Brain microvascular endothelial cell (primary cell): ENCODE results near the gene AHSG.

Source experiments
- DNase-seq: peaks from one replicate; pipeline ENCODE4 v3.0.0-alpha.2; 2020
- H3K27ac ChIP-seq: fragments of 250-450 bp; sonication (Bioruptor Pico); 2 replicates; pipeline ENCODE4 v1.5.1; 2020; ENCODE audit warnings: mild to moderate bottlenecking, moderate library complexity
- H3K27me3 ChIP-seq: fragments of 250-450 bp; sonication (Bioruptor Pico); replicated peaks from 2 replicates; pipeline ENCODE4 v1.5.1; 2020; ENCODE audit warnings: mild to moderate bottlenecking
- H3K36me3 ChIP-seq: fragments of 250-450 bp; sonication (Bioruptor Pico); replicated peaks from 2 replicates; pipeline ENCODE4 v1.5.1; 2020; ENCODE audit warnings: mild to moderate bottlenecking
- H3K4me3 ChIP-seq: 2 replicates; pipeline ENCODE4 v1.5.1; 2011; ENCODE audit warnings: low read depth, mild to moderate bottlenecking, control low read depth, low read length, moderate library complexity
- in situ Hi-C: cut with HindIII; loops from 2 replicates; pipeline ENCODE4 v1.10.0; 2017; ENCODE audit warnings: low sequenced_read_pairs, low pct_ligation_motif_present
- TF ChIP-seq, protein P1 (sequence below): IDR thresholded peaks from 2 replicates; pipeline ENCODE4 v1.5.1; 2011; ENCODE audit warnings: low read depth, mild to moderate bottlenecking, moderate library complexity, low read length, control low read depth, inconsistent platforms; ENCODE audit errors: missing control alignments

Gene AHSG

DNA sequence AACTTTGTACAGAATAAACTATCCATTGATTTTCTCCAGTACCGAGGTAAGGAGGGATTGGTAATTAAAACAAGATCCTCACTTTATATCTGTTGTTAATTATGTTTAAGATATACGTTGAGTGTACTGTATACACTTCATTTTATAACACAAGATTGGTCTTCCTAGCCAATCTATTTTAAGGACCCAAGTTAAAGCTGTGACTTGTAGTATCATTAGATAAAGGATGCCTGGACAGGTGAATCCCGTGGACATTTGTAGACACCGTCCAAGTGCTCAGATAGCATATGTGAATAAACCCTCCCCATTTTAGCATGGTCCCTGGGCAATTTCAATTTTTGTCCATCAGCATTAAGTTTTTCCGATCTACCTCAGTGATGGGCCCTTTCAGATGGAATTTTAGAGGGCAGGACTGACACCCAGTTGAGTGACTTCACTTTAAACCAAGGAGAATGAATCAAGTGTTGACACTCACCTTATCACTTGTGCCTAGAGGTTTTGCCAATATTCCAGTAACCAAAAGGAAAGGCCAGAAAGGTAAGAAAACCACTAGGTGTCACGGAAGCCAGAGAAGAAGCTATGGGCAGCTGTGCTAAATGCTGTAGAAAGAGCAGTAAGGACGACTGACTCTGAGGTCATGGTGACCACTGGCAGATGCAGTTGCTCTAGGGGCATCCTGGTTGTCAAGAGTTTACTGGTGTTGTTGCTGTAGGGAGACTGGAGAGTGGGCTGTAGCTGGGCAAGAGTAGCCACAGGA lies 9.2 kb downstream of the AHSG start:
- Histone ChIP-seq H3K27me3 (no peaks in the 10 kb centered on the region), H3K4me3 (no peak overlapping the region), H3K36me3 (no peaks in the 10 kb centered on the region)

DNA sequence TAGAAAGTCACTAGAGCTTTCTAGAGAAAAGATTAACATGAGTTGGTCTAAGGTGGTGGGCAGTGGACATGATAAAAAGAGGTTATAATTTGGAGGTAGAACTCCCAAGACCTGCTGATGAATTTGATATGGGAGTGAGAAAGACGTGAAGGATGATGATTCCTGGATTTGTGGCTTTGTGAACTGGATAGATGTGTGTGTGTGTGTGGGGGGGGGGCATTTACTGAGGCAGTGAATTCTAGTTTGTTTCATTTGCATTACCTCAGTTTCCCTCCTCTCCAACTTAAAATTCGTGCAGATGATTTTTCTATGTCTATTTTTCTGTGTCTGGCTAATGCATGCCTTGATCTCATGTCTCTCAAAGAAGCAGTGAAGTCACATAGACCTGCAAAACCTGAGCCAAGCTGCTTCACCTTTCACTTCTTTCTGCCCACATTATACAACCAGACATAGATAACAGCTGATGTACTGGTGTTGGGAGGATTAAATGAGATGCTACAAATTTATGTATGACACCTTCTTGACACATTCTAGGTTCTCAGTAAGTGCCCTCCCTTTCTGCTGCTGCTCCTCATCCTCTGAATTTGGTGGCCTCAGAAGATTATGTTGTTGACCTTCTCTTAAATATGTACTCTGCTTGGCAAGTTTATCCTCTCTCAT lies 9.9 kb downstream of the AHSG start:
- no peak for DNase-seq
- H3K4me3 ChIP-seq: no peak overlapping the region
- in situ Hi-C loops: loop anchor here (25.0 kb wide), 1 partner anchor 190 kb away; the partner anchor contains the start of gene RFC4
- TF ChIP-seq, protein P1, sequence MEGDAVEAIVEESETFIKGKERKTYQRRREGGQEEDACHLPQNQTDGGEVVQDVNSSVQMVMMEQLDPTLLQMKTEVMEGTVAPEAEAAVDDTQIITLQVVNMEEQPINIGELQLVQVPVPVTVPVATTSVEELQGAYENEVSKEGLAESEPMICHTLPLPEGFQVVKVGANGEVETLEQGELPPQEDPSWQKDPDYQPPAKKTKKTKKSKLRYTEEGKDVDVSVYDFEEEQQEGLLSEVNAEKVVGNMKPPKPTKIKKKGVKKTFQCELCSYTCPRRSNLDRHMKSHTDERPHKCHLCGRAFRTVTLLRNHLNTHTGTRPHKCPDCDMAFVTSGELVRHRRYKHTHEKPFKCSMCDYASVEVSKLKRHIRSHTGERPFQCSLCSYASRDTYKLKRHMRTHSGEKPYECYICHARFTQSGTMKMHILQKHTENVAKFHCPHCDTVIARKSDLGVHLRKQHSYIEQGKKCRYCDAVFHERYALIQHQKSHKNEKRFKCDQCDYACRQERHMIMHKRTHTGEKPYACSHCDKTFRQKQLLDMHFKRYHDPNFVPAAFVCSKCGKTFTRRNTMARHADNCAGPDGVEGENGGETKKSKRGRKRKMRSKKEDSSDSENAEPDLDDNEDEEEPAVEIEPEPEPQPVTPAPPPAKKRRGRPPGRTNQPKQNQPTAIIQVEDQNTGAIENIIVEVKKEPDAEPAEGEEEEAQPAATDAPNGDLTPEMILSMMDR: no peak
- H3K36me3 ChIP-seq: no peaks in the 10 kb centered on the region
- H3K27me3 ChIP-seq: no peaks in the 10 kb centered on the region
- H3K27ac ChIP-seq: no peak overlapping the region

More for the DNA sequence above, 9.2 kb downstream of the AHSG start:
- H3K27ac ChIP-seq: no peak overlapping the region
- in situ Hi-C loops: loop anchor here (25.0 kb wide), 1 partner anchor 190 kb away; the partner anchor contains the start of gene RFC4
- TF ChIP-seq, protein P1: no peak
- no peak for DNase-seq

DNA sequence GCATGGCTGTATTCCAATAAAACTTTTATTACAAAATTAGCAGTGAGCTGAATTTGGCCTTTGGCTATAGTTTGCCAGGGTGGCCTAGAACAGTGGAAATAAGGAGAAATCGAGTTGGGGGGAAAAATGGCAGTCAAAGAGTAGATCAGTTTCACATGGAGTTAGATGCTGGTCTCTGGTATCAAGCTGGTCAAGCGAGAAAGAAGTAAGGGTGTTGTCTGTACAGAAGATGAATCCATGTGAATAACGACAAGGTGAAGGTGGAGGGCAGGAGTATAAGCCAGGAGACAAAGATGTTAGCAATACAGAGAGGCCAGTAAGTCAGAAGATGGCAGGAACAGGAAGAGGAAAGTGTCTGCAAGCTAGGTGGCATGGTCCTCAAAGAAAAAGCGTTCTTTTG lies 11.7 kb downstream of the AHSG start:
- Histone ChIP-seq H3K27me3 (no peaks in the 10 kb centered on the region), H3K36me3 (no peaks in the 10 kb centered on the region), H3K4me3 (no peak overlapping the region), H3K27ac (no peak overlapping the region)
- DNase-seq: no peak
- TF ChIP-seq, protein P1: no peak
- in situ Hi-C loops: loop anchor here (25.0 kb wide), 1 partner anchor 188 kb away; the partner anchor contains the start of gene RFC4

DNA sequence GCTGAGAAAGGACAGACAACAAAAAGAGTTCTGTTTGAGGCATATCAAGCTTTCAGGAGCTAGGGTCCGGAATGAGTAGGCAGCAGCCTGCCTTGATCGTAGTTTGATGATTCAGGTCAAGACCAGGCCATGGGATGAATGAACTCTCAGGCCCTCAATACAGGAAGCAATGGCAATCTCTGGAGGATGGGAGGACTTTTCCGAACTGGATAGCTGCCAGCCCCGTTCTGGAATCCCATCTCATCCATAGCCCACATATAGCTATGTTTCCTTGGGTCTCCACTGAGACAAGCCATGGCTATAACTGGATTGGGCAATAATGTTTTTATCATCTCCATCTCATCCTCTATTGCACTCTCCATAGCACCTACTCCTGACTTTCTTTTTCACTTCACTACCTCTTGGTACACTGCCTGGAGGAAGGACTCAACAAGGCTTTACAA lies 12.8 kb downstream of the AHSG start:
- no peak overlapping the region for H3K27ac ChIP-seq
- no peaks in the 10 kb centered on the region for H3K36me3 ChIP-seq
- no peak for DNase-seq
- no peak overlapping the region for H3K4me3 ChIP-seq
- TF ChIP-seq, protein P1: no peak
- in situ Hi-C loops: no loop called here
- no peaks in the 10 kb centered on the region for H3K27me3 ChIP-seq

DNA sequence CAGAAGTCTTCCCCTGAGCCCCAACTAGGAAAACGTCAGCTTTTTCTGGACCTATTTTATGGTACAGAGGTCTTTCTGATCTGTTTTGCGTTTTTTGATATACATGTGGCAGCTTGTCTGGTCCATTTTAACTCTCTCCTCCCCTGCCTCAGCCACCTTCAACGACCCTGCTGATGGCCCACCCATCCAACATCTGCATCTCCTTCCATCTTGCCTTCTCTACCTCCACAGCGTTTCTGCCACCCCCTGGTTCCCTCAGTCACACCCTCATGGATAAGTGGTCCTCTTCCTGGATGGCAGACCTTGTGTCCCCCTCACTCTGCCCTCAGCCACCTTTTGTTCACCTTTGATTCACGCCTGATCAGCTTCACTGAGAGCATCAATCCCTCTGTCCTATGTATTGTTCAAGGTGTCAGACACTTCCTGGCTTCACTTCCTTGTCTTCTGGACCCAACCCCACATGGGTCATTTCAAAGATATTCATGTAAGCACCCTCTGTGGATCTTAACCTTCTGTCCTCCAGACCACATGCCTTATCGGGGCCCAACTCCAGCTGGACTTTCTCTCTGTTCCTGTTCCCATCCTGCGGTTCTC lies 13.5 kb downstream of the AHSG start:
- TF ChIP-seq, protein P1: no peak
- in situ Hi-C loops: no loop called here
- H3K27ac ChIP-seq: no peak overlapping the region
- no peak overlapping the region for H3K4me3 ChIP-seq
- no peaks in the 10 kb centered on the region for H3K27me3 ChIP-seq
- DNase-seq: no peak
- H3K36me3 ChIP-seq: no peaks in the 10 kb centered on the region
